Measurements from ENCODE around the gene SEMA6A. TPM values are rescaled to one million over a fixed set of nuclear protein-coding genes. Genes with fewer than 3 reads are reported as not detected.

SEMA6A gene
- total RNA-seq, 2 experiments from 2014 or later = not detected

DNA sequence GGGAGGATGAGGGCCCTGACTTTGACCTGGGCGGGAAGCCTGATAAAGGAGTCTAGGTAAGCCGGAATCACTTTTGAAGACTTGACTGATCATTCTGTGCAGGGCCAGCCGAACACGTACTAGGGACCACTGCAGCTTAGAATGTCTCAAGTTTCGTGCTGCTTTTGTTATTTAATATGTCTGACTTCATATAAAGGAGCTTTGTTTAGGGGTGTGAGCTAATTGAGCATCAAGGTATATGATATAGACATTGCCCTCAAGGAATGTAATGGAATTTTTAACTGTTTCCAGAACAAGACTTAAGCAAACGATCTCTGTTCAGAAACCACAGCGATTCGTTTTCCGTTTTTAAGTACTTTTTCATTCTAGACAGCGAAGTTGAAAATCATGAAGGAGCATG, 173.0 kb downstream of the SEMA6A start:
- POLR2A ChIA-PET = no interaction called here
- Mint-ChIP-seq H3K9me3 (no peaks in the 10 kb centered on the region), H3K27me3 (no peaks in the 10 kb centered on the region), H3K36me3 (ENCODE audit: low read depth) (peaks cover 49% of the 10 kb centered on the region), H3K27ac (no peak overlapping the region), H3K4me1 (ENCODE audit: low read depth) (no peaks in the 10 kb centered on the region), H3K4me3 (no peak overlapping the region)
- ATAC-seq (ENCODE audit: poor library complexity) (no peak), DNase-seq (no peak)
- Histone ChIP-seq H3K36me3 (ENCODE audit: insufficient read depth, low read length) (no peaks in the 10 kb centered on the region), H3K4me1 (ENCODE audit: insufficient read depth, low read length) (no peaks in the 10 kb centered on the region), H3K4me3 (ENCODE audit: low read length) (no peak overlapping the region), H3K27me3 (ENCODE audit: control insufficient read depth in 1 of 2, insufficient read depth in 2 of 2, low read length in 2 of 2) (no peaks in the 10 kb centered on the region), H3K9me3 (ENCODE audit: control insufficient read depth in 1 of 2, insufficient read depth in 1 of 2, low read length in 2 of 2) (no peaks in the 10 kb centered on the region), H3K27ac (ENCODE audit: low read depth in 1 of 2, low read length in 2 of 2) (no peak overlapping the region)
- intact Hi-C loops (cut with DNase I, micrococcal nuclease) = no loop called here
- TF ChIP-seq, protein P1, sequence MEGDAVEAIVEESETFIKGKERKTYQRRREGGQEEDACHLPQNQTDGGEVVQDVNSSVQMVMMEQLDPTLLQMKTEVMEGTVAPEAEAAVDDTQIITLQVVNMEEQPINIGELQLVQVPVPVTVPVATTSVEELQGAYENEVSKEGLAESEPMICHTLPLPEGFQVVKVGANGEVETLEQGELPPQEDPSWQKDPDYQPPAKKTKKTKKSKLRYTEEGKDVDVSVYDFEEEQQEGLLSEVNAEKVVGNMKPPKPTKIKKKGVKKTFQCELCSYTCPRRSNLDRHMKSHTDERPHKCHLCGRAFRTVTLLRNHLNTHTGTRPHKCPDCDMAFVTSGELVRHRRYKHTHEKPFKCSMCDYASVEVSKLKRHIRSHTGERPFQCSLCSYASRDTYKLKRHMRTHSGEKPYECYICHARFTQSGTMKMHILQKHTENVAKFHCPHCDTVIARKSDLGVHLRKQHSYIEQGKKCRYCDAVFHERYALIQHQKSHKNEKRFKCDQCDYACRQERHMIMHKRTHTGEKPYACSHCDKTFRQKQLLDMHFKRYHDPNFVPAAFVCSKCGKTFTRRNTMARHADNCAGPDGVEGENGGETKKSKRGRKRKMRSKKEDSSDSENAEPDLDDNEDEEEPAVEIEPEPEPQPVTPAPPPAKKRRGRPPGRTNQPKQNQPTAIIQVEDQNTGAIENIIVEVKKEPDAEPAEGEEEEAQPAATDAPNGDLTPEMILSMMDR (IDR thresholded peaks at IDR 0.05) = no peak
- CTCF ChIA-PET = no interaction called here

DNA sequence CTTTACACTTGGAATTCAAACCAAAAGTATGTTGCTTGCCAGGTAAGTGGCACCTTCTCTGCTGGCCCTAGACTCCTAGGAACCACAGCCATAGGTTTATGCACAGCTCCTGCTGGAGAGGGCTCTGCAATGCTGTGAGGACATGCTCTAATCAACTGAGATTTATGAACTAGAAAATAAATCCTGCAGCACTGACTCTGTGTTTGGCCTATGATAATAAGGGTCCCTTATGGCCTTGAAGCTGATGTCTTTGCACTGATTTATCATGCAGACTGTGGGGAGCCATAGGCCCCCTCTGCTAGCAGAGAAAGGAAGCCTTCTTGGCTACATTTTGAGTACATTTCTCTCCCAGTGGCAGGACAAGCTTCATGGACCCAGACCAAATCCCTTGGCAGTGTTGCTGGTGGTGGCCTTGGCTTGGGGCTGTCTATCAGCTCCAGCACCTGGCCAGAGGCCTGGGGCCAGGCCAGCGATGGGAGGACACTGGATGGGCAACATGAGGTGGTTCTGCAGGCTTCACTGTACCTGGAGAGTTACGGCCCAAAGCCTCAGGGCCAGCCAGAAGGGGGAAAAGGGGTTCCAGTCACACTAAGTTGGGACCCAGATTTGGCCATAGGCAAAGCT, 178.0 kb downstream of the SEMA6A start:
- no peak overlapping the region for H3K27ac ChIP-seq (ENCODE audit: low read depth in 1 of 2, low read length in 2 of 2)
- intact Hi-C loops (cut with DNase I, micrococcal nuclease) = no loop called here
- no peaks in the 10 kb centered on the region for H3K27me3 ChIP-seq (ENCODE audit: control insufficient read depth in 1 of 2, insufficient read depth in 2 of 2, low read length in 2 of 2)
- no peaks in the 10 kb centered on the region for H3K4me1 ChIP-seq (ENCODE audit: insufficient read depth, low read length)
- CTCF ChIA-PET = no interaction called here
- no peak overlapping the region for H3K4me3 ChIP-seq (ENCODE audit: low read length)
- Mint-ChIP-seq H3K4me1 (ENCODE audit: low read depth) (no peaks in the 10 kb centered on the region), H3K36me3 (ENCODE audit: low read depth) (peaks cover 28% of the 10 kb centered on the region), H3K27ac (no peak overlapping the region), H3K27me3 (no peaks in the 10 kb centered on the region), H3K9me3 (peaks cover 5% of the 10 kb centered on the region), H3K4me3 (no peak overlapping the region)
- TF ChIP-seq, protein P1 (IDR thresholded peaks at IDR 0.05) = no peak
- no peaks in the 10 kb centered on the region for H3K9me3 ChIP-seq (ENCODE audit: control insufficient read depth in 1 of 2, insufficient read depth in 1 of 2, low read length in 2 of 2)
- no peaks in the 10 kb centered on the region for H3K36me3 ChIP-seq (ENCODE audit: insufficient read depth, low read length)
- POLR2A ChIA-PET = no interaction called here
- no peak for ATAC-seq (ENCODE audit: poor library complexity)
- no peak for DNase-seq

DNA sequence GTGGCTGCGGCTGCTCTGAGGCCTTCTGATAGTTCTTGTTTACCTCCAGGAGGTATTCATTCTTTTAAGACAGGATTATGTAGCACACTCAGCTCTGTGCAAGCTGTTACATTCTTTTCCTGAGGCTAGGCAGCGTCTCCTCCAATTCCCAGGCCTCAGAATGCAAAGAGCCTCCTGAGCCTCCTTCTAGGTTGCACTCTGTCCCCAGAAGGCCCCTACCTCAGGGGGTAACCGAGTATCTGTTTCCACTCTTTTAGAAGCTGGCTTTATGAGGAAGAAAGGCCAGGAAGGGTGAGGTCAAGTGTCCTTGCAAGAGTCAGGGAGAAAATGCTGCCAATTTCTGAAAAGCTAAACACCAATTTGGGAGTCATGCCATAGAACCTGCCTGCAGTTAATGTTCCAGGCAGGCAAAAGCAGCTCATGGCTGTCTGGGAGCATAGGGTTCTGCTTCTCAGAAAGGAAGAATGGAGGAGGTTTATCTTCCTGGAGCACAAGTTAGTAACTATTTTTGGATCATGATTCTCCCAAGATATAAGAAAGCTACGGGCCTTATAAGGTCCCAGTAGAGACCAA, 178.9 kb downstream of the SEMA6A start:
- POLR2A ChIA-PET = no interaction called here
- intact Hi-C loops (cut with DNase I, micrococcal nuclease) = no loop called here
- ATAC-seq (ENCODE audit: poor library complexity) (no peak), DNase-seq (no peak)
- H3K27me3 ChIP-seq (ENCODE audit: control insufficient read depth in 1 of 2, insufficient read depth in 2 of 2, low read length in 2 of 2) = no peaks in the 10 kb centered on the region
- H3K36me3 ChIP-seq (ENCODE audit: insufficient read depth, low read length) = no peaks in the 10 kb centered on the region
- TF ChIP-seq, protein P1 (IDR thresholded peaks at IDR 0.05) = no peak
- CTCF ChIA-PET = no interaction called here
- H3K27ac ChIP-seq (ENCODE audit: low read depth in 1 of 2, low read length in 2 of 2) = no peak overlapping the region
- Mint-ChIP-seq H3K9me3 (peaks cover 7% of the 10 kb centered on the region), H3K4me3 (no peak overlapping the region), H3K36me3 (ENCODE audit: low read depth) (peaks cover 28% of the 10 kb centered on the region), H3K27ac (no peak overlapping the region), H3K4me1 (ENCODE audit: low read depth) (no peaks in the 10 kb centered on the region), H3K27me3 (no peaks in the 10 kb centered on the region)
- H3K4me3 ChIP-seq (ENCODE audit: low read length) = no peak overlapping the region
- H3K4me1 ChIP-seq (ENCODE audit: insufficient read depth, low read length) = no peaks in the 10 kb centered on the region
- no peaks in the 10 kb centered on the region for H3K9me3 ChIP-seq (ENCODE audit: control insufficient read depth in 1 of 2, insufficient read depth in 1 of 2, low read length in 2 of 2)
